NCI-H524 treated with DMSO at 0.1 percent for 48 hours (cell line): ENCODE results near the gene MAP2K7.
"Not testable (repeated sequence)": the region's sequence is repeated elsewhere in the genome, so short reads cannot be mapped to it uniquely, and the experiment has no call there.

Source experiments
- DNase-seq: peaks from one replicate; lab custom pipeline; 2025; lab: John Stamatoyannopoulos, UW

MAP2K7 gene

GRCh38 chr19:7903244-7904073 lies at the start of gene MAP2K7:
TSS of gene MAP2K7 (plus strand) at chr19:7903877. CDS start at chr19:7903945, 68 bp downstream.
- DNase-seq, result peak; percentile 96

GRCh38 chr19:7855426-7856108 lies 48.1 kb upstream of the MAP2K7 start:
- no peak for DNase-seq

- DNase-seq, result no peak
Measured at GRCh38 chr19:7856109-7856591, 47.5 kb upstream of the MAP2K7 start.

- no peak for DNase-seq
Measured at GRCh38 chr19:7856679-7857663, 46.7 kb upstream of the MAP2K7 start.

- no peak for DNase-seq
Measured at GRCh38 chr19:7857727-7858108, 46.0 kb upstream of the MAP2K7 start.

- no peak for DNase-seq
Measured at GRCh38 chr19:7858109-7858770, 45.4 kb upstream of the MAP2K7 start.

GRCh38 chr19:7859087-7859486 lies 44.6 kb upstream of the MAP2K7 start:
- DNase-seq, result not testable (repeated sequence)

- DNase-seq, result no peak
Measured at GRCh38 chr19:7859831-7860713, 43.6 kb upstream of the MAP2K7 start.

- DNase-seq, result no peak
Measured at GRCh38 chr19:7860714-7861618, 42.7 kb upstream of the MAP2K7 start.

- no peak for DNase-seq
Measured at GRCh38 chr19:7861619-7862412, 41.9 kb upstream of the MAP2K7 start.

- DNase-seq, result no peak
Measured at GRCh38 chr19:7862413-7862951, 41.2 kb upstream of the MAP2K7 start.

- DNase-seq, result no peak
Measured at GRCh38 chr19:7863157-7863970, 40.3 kb upstream of the MAP2K7 start.

- no peak for DNase-seq
Measured at GRCh38 chr19:7863971-7864689, 39.5 kb upstream of the MAP2K7 start.

GRCh38 chr19:7864690-7865074 lies 39.0 kb upstream of the MAP2K7 start:
- DNase-seq, result no peak

GRCh38 chr19:7865262-7865911 lies 38.3 kb upstream of the MAP2K7 start:
- DNase-seq, result no peak

- DNase-seq, result no peak
Measured at GRCh38 chr19:7866399-7867091, 37.1 kb upstream of the MAP2K7 start.
